Transverse colon (tissue), 4 donors: ENCODE data around the gene GRIN2A.

Experiments used
- POLR2A ChIP-seq: fragments of 450-650 bp; IDR thresholded peaks from one replicate; pipeline ENCODE4 v1.6.1; 2016; ENCODE audit warnings: antibody characterized with exemption, mild to moderate bottlenecking, moderate library complexity
- POLR2AphosphoS5 ChIP-seq, 3 donors: sonication (generic); formaldehyde crosslinking; IDR thresholded peaks; one replicate each; pipeline ENCODE4 v1.6.1; 2016; ENCODE audit warnings: antibody characterized with exemption in 3 of 3
- TF ChIP-seq, protein P1 (sequence below), 5 experiments: fragments of 200-600 bp in 3 of 5; fragments of 450-650 bp in 2 of 5; sonication (generic) in 3 of 5; IDR thresholded peaks; 1 replicate in 2 of 5; 2 replicates in 3 of 5; pipeline ENCODE4 v1.5.1; 2016 to 2017; ENCODE audit warnings: antibody characterized with exemption in 5 of 5, inconsistent platforms in 3 of 5, mild to moderate bottlenecking in 2 of 5, moderate library complexity in 1 of 5

DNA sequence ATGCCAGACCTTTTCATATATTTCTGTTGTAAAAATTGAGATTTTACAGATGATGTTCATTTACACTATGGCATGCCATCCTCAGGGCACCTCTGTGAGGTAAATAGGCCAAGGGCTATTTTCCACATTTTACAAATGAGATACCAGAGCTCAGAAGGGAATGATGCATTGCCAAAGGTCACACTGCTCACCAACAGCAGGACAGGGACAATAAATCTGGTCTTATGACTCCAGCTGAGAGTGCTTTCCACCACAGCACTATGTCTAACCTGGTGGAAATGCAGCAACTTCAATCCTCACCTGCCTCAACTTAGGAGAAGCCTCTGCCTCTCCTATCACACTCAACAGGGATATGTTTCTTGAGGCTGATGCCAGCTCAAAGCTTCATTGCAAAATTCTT is 40.6 kb downstream of the GRIN2A start:
- TF ChIP-seq, protein P1, sequence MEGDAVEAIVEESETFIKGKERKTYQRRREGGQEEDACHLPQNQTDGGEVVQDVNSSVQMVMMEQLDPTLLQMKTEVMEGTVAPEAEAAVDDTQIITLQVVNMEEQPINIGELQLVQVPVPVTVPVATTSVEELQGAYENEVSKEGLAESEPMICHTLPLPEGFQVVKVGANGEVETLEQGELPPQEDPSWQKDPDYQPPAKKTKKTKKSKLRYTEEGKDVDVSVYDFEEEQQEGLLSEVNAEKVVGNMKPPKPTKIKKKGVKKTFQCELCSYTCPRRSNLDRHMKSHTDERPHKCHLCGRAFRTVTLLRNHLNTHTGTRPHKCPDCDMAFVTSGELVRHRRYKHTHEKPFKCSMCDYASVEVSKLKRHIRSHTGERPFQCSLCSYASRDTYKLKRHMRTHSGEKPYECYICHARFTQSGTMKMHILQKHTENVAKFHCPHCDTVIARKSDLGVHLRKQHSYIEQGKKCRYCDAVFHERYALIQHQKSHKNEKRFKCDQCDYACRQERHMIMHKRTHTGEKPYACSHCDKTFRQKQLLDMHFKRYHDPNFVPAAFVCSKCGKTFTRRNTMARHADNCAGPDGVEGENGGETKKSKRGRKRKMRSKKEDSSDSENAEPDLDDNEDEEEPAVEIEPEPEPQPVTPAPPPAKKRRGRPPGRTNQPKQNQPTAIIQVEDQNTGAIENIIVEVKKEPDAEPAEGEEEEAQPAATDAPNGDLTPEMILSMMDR (IDR thresholded peaks at IDR 0.05): no peak
- TF ChIP-seq POLR2A (no peak), POLR2AphosphoS5 (IDR thresholded peaks at IDR 0.05) (no peak)
